Measurements from ENCODE around the gene TSKU.

DNA sequence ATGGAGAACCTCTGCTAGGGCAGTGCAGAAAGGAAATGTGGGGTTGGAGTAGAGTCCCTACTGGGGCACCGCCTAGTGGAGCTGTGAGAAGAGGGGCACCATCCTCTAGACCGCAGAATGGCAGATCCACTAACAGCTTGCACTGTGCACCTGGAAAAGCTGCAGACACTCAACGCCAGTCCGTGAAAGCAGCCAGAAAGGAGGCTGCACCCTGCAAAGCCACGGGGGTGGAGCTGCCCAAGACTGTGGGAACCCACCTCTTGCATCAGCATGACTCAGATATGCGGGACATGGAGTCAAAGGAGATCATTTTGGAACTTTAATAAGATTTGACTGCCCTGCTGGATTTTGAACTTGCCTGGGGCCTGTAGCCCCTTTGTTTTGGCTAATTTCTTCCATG is 8.7 kb downstream of the TSKU start:
- no peak for TF ChIP-seq ZNF277 (CRISPR knock-in tag; IDR thresholded peaks at IDR 0.05; ENCODE audit: borderline replicate concordance)
- no peak for TF ChIP-seq ZKSCAN1 (IDR thresholded peaks at IDR 0.05; ENCODE audit: low read depth, low read length)

Measured in K562 (cell line).